Body of pancreas (tissue), 4 donors: ENCODE data around the gene SLC4A1. TPM values are rescaled to one million over a fixed set of nuclear protein-coding genes. Genes with fewer than 3 reads are reported as not detected.
A peak's percentile ranks its signal among the peaks of the same experiment; 100 is the strongest.

Experiments
- ATAC-seq: fragments of 150-250 bp; one replicate; pipeline ENCODE4 v1.9.1; 2016
- DNase-seq, 4 donors: peaks; one replicate each; pipeline ENCODE4 v3.0.0-alpha.2; 2019
- H3K27ac ChIP-seq, 4 donors: fragments of 200-600 bp; sonication (generic); 1 replicate in 3 of 4; 2 replicates in 1 of 4; pipeline versions ENCODE4 v1.5.1 to v1.6.1; 2016 to 2019; ENCODE audit warnings: mild to moderate bottlenecking in 1 of 4, mixed read lengths in 1 of 4, moderate library complexity in 1 of 4
- H3K27me3 ChIP-seq, 2 donors: fragments of 200-600 bp; sonication (generic); one replicate each; pipeline ENCODE4 v1.6.0; 2016; ENCODE audit warnings: mild to moderate bottlenecking in 1 of 2
- H3K36me3 ChIP-seq, 2 donors: fragments of 200-600 bp; sonication (generic); replicated peaks in 1 of 2; 2 replicates each; pipeline ENCODE4 v1.5.1; 2016; ENCODE audit warnings: low read depth in 2 of 2; ENCODE audit not compliant: insufficient read depth in 1 of 2
- H3K4me1 ChIP-seq: fragments of 200-600 bp; sonication (generic); one replicate; pipeline ENCODE4 v1.6.0; 2016
- H3K4me3 ChIP-seq, 2 donors: fragments of 200-600 bp; sonication (generic); 1 replicate in 1 of 2; 2 replicates in 1 of 2; pipeline ENCODE4 v1.5.1; 2016 to 2019
- H3K9me3 ChIP-seq, 3 donors: fragments of 200-600 bp; sonication (generic); 1 replicate in 2 of 3; 2 replicates in 1 of 3; pipeline ENCODE4 v1.5.1; 2016
- CTCF ChIP-seq, 7 experiments: fragments of 450-650 bp in 4 of 7; fragments of 200-600 bp in 3 of 7; sonication (generic) in 3 of 7; IDR thresholded peaks; one replicate each; pipeline ENCODE4 v1.5.1; 2016 to 2019; ENCODE audit warnings: antibody characterized with exemption in 7 of 7
- POLR2A ChIP-seq, 3 donors: fragments of 450-650 bp; IDR thresholded peaks; one replicate each; pipeline ENCODE4 v1.6.1; 2016; ENCODE audit warnings: antibody characterized with exemption in 3 of 3, mild to moderate bottlenecking in 2 of 3
- WGBS, 2 donors: methylation state at CpG; one replicate each; pipeline ENCODE4 v1.1.5; 2017; 5-methylcytosine and 5-hydroxymethylcytosine counted together
- intact Hi-C: fragments of 100-400 bp; cut with DNase I; formaldehyde crosslinking; loops from one replicate; pipeline ENCODE4 v1.15.1; 2023
- total RNA-seq, 2 donors: library from RNA; depleted of rRNA; stranded (reverse); fragments of >200 nt; gene quantifications; one replicate each; pipeline ENCODE4 v1.1.0, GENCODE V29; 2016

SLC4A1 gene
- not detected for total RNA-seq

- Histone ChIP-seq H3K27me3 (no peaks in the 10 kb centered on the region), H3K27ac (no peak within 1 kb of the TSS), H3K9me3 (no peaks in the 10 kb centered on the region), H3K36me3 (no peaks in the 10 kb centered on the region), H3K4me3 (no peak within 1 kb of the TSS), H3K4me1 (peaks cover 4% of the 10 kb centered on the region)
- intact Hi-C loops, result no loop called here
- no peak for TF ChIP-seq CTCF (IDR thresholded peaks at IDR 0.05)
- ATAC-seq, result no peak
- no peak for DNase-seq
- 75 to 79% methylated on average over 4 to 14 of the region's 14 CpGs for WGBS, 2 donors
Measured at GRCh38 chr17:44267818-44268490, at the start of gene SLC4A1. Gene SLC4A1 (minus strand): TSS chr17:44268135. CDS start chr17:44262866, 5,269 bp downstream.

GRCh38 chr17:44317545-44317944 lies 49.6 kb upstream of the SLC4A1 start:
- H3K4me1 ChIP-seq, result peaks cover 9% of the 10 kb centered on the region

GRCh38 chr17:44315760-44316731 lies 48.1 kb upstream of the SLC4A1 start:
- DNase-seq, result no peak
- Histone ChIP-seq H3K27me3 (peaks cover 0 to 9% of the 10 kb centered on the region in 2 donors), H3K36me3 (peaks cover 0 to 17% of the 10 kb centered on the region in 2 donors), H3K4me1 (peaks cover 9% of the 10 kb centered on the region), H3K9me3 (no peaks in the 10 kb centered on the region), H3K27ac (no peak overlapping the region), H3K4me3 (no peak overlapping the region)
- 8 to 9% methylated on average over 33 to 38 of the region's 38 CpGs for WGBS, 2 donors
- TF ChIP-seq CTCF (IDR thresholded peaks at IDR 0.05), result no peak
- TF ChIP-seq POLR2A (IDR thresholded peaks at IDR 0.05), result no peak
- intact Hi-C loops, result no loop called here
- ATAC-seq, result no peak

More at GRCh38 chr17:44317545-44317944, 49.6 kb upstream of the SLC4A1 start:
- no peak for TF ChIP-seq CTCF (IDR thresholded peaks at IDR 0.05)
- TF ChIP-seq POLR2A (IDR thresholded peaks at IDR 0.05), result no peak
- ATAC-seq, result no peak
- DNase-seq, result no peak
- WGBS, 2 donors, result 77 to 83% methylated on average over 6 of the region's 6 CpGs
- Histone ChIP-seq H3K36me3 (peaks cover 7 to 23% of the 10 kb centered on the region in 2 donors), H3K4me3 (no peak overlapping the region), H3K27ac (no peak overlapping the region), H3K27me3 (peaks cover 0 to 9% of the 10 kb centered on the region in 2 donors), H3K9me3 (no peaks in the 10 kb centered on the region)
- intact Hi-C loops, result no loop called here

- Histone ChIP-seq H3K4me1 (peaks cover 9% of the 10 kb centered on the region), H3K4me3 (peak overlapping the region in 1 of 2 donors; percentile 8), H3K27ac (no peak overlapping the region), H3K27me3 (peaks cover 0 to 9% of the 10 kb centered on the region in 2 donors), H3K9me3 (no peaks in the 10 kb centered on the region), H3K36me3 (peaks cover 0 to 8% of the 10 kb centered on the region in 2 donors)
- TF ChIP-seq CTCF (IDR thresholded peaks at IDR 0.05) (no peak), POLR2A (IDR thresholded peaks at IDR 0.05) (no peak)
- intact Hi-C loops, result no loop called here
- DNase-seq, result peak; percentile 36 to 58 (median 53)
- ATAC-seq, result peak; percentile 47
- WGBS, 2 donors, result 2 to 11% methylated on average over 3 to 81 of the region's 81 CpGs
Measured at GRCh38 chr17:44314869-44315661, 47.1 kb upstream of the SLC4A1 start.
